GM12873 (cell line): Measurements from ENCODE around the gene EXD1.

Source experiments
- CTCF ChIP-seq: IDR thresholded peaks from 2 replicates; pipeline ENCODE4 v1.5.1; 2012; ENCODE audit warnings: low read depth, mild to moderate bottlenecking, moderate library complexity, low read length, control low read depth; ENCODE audit not compliant: insufficient read depth; ENCODE audit errors: missing control alignments

EXD1 gene

DNA sequence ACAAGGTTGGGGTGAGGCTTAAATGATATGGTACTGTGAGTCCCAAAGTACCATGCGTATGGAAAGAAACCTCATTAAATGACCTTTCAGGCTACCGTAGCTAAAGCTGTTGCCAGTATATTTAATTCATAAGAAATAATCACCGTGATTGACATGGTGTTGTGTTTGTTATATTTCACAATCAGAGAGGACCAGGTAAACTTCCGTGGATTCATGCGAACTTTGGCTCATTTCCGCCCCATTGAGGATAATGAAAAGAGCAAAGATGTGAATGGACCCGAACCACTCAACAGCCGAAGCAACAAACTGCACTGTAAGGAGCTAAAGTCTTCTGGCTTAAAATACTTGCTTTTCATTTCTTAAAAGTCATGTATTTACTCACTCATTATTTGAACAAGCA lies 32.0 kb upstream of the EXD1 start:
- no peak for TF ChIP-seq CTCF

- no peak for TF ChIP-seq CTCF
Observed at GRCh38 chr15:41259546-41260189, 29.1 kb upstream of the EXD1 start.

DNA sequence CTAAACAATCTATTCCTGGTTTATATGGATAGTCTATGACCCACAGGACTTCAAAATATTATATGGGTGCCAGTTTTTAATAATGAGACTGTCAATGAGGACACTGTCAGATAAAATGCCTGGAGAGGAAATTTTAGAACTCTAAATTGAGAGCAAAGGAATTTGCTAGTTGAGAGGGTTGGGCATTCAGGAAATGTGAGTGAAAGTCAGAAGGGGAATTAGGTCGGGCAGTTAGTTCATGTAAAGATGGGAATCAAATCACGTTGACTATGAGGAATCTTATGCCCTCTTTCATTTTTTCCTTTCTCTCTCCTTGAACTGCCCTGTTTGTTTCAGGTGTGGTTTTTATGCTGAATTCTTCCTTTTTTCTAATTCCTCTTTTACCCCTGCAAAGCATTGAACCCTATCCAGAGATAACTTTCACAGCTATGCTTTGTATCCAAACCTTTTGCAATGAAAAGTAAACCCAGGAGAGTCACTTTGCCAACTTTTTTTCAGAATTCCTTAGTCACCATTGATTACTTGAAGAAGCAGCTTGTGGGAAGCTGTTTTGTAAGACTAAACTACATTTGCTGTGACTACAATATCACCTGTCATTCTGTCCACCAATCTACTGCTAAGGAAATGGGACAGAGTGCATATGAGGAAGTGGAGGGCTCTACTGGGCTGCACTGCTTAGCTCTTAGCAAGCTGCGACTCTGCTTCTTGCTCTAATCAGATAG lies 28.4 kb upstream of the EXD1 start:
- TF ChIP-seq CTCF = no peak

DNA sequence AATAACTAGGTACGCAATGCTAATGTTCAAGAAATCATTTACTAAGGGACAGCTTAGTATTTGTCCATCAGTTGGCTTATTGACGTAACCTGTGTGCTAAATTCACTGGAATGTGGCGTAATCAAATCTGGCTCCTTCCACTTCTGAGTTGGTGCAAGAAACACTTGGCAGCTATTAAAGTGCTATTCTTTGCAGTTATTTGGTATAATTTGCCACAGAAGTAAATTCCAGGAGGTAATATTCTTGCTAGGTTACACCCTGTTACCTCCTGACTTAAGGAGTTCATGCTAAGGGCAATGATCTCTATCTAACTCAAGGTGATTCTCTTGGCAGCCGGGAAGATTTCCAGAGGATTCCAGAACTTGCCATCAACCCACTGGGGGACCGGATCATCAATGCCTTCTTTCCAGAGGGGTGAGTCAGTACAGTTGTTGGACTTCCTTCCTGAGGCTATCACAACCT lies 26.1 kb upstream of the EXD1 start:
- TF ChIP-seq CTCF = no peak

GRCh38 chr15:41256103-41256502 lies 25.5 kb upstream of the EXD1 start:
- no peak for TF ChIP-seq CTCF

- no peak for TF ChIP-seq CTCF
Observed at GRCh38 chr15:41254560-41254959, 24.0 kb upstream of the EXD1 start.

DNA sequence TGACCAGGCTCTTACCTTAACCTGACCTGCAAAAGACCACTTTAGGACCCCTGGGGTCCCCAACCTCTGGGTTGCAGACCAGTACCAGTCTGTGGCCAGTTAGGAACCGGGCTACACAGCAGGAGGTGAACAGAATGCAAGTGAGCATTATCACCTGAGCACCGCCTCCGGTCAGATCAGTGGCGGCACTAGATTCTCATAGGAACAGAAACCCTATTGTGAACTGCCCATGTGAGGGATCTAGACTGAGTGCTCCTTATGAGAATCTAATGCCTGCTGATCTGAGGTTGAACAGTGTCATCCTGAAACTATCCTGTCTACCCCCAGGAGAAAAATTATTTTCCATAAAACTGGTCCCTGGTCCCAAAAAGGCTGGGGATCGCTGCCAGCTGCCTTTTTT lies 20.9 kb upstream of the EXD1 start:
- TF ChIP-seq CTCF = no peak
